Activated gamma-delta T cell treated with Interleukin-2 at 50 U/mL for 16 hours (primary cell): ENCODE data around the gene LHFPL6.

ENCODE experiments used
- DNase-seq: peaks from one replicate; pipeline ENCODE4 v3.0.0-alpha.2; 2020

LHFPL6 gene

GRCh38 chr13:39457274-39457673, 145.7 kb downstream of the LHFPL6 start:
- no peak for DNase-seq

GRCh38 chr13:39455521-39456175, 147.3 kb downstream of the LHFPL6 start:
- DNase-seq: no peak

- DNase-seq: no peak
Observed at GRCh38 chr13:39452834-39453233, 150.2 kb downstream of the LHFPL6 start.

GRCh38 chr13:39452417-39452816, 150.6 kb downstream of the LHFPL6 start:
- DNase-seq: no peak

GRCh38 chr13:39451860-39452301, 151.1 kb downstream of the LHFPL6 start:
- no peak for DNase-seq

GRCh38 chr13:39451301-39451700, 151.7 kb downstream of the LHFPL6 start:
- no peak for DNase-seq

- DNase-seq: no peak
Observed at GRCh38 chr13:39450176-39450575, 152.8 kb downstream of the LHFPL6 start.

GRCh38 chr13:39448834-39449233, 154.2 kb downstream of the LHFPL6 start:
- DNase-seq: no peak

GRCh38 chr13:39446865-39447264, 156.1 kb downstream of the LHFPL6 start:
- no peak for DNase-seq

GRCh38 chr13:39444866-39445265, 158.1 kb downstream of the LHFPL6 start:
- no peak for DNase-seq

GRCh38 chr13:39433651-39434050, 169.3 kb downstream of the LHFPL6 start:
- DNase-seq: no peak

GRCh38 chr13:39432196-39432595, 170.8 kb downstream of the LHFPL6 start:
- no peak for DNase-seq

- no peak for DNase-seq
Observed at GRCh38 chr13:39422845-39423565, 180.0 kb downstream of the LHFPL6 start.

- no peak for DNase-seq
Observed at GRCh38 chr13:39419876-39420275, 183.1 kb downstream of the LHFPL6 start.

GRCh38 chr13:39419068-39419467, 183.9 kb downstream of the LHFPL6 start:
- DNase-seq: no peak

- no peak for DNase-seq
Observed at GRCh38 chr13:39418424-39418823, 184.6 kb downstream of the LHFPL6 start.

GRCh38 chr13:39417643-39418042, 185.3 kb downstream of the LHFPL6 start:
- DNase-seq: no peak

GRCh38 chr13:39417131-39417530, 185.9 kb downstream of the LHFPL6 start:
- DNase-seq: no peak

- no peak for DNase-seq
Observed at GRCh38 chr13:39415008-39415802, 187.8 kb downstream of the LHFPL6 start.

- DNase-seq: no peak
Observed at GRCh38 chr13:39414339-39414738, 188.7 kb downstream of the LHFPL6 start.

GRCh38 chr13:39411511-39411910, 191.5 kb downstream of the LHFPL6 start:
- no peak for DNase-seq

- DNase-seq: no peak
Observed at GRCh38 chr13:39410964-39411363, 192.0 kb downstream of the LHFPL6 start.

- no peak for DNase-seq
Observed at GRCh38 chr13:39410096-39410901, 192.7 kb downstream of the LHFPL6 start.
